Endothelial cell of umbilical vein (primary cell): ENCODE measurements around the gene CCDC27. TPM values are rescaled to one million over a fixed set of nuclear protein-coding genes. Genes with fewer than 3 reads are reported as not detected.

Experiments
- BruUV-seq: library from RNA; stranded (reverse); fragments of 400-500 nt; replicated peaks from 2 replicates; lab custom pipeline; 2021; lab: Mats Ljungman, UMichigan
- CTCF ChIA-PET: fragments of 300-600, 350-600 bp; sonication (Branson Sonifier 250); formaldehyde crosslinking; loops from one replicate; lab custom pipeline; 2021; ENCODE audit warnings: antibody characterized with exemption, inconsistent platforms; lab: Charles Lee
- POLR2A ChIA-PET: fragments of 300-600, 350-600 bp; sonication (Branson Sonifier 250); formaldehyde crosslinking; loops from one replicate; lab custom pipeline; 2021; ENCODE audit warnings: antibody characterized with exemption, inconsistent platforms; lab: Charles Lee
- DNase-seq: peaks from one replicate; pipeline ENCODE4 v3.0.0-alpha.2; 2011; ENCODE audit warnings: low read depth, low spot score
- FAIRE-seq: peaks from 2 replicates; lab custom pipeline; 2011; peaks lifted over from hg19 to GRCh38; lab: Jason Lieb, UNC
- H2AFZ ChIP-seq: 2 replicates; pipeline ENCODE4 v1.6.0; 2012; ENCODE audit warnings: low read depth, low read length, control low read depth, inconsistent platforms
- H3K27ac ChIP-seq: 2 replicates; pipeline ENCODE4 v1.5.1; 2011; ENCODE audit warnings: low read depth, mild to moderate bottlenecking, control low read depth, low read length, moderate library complexity; ENCODE audit not compliant: insufficient read depth
- H3K27me3 ChIP-seq, 2 experiments: 2 replicates each; pipeline versions ENCODE4 v1.6.0 to v1.6.1; 2011; ENCODE audit warnings: low read length in 2 of 2, mixed read lengths in 1 of 2; ENCODE audit not compliant: control insufficient read depth in 2 of 2, insufficient read depth in 2 of 2
- H3K36me3 ChIP-seq, 2 experiments: 2 replicates in 1 of 2; 3 replicates in 1 of 2; pipeline ENCODE4 v1.5.1; 2011; ENCODE audit warnings: low read length in 2 of 2, mild to moderate bottlenecking in 1 of 2, moderate library complexity in 1 of 2; ENCODE audit not compliant: control insufficient read depth in 2 of 2, insufficient read depth in 2 of 2; ENCODE audit errors: extremely low read depth in 1 of 2
- H3K4me1 ChIP-seq: 3 replicates; pipeline ENCODE4 v1.5.1; 2011; ENCODE audit warnings: mild to moderate bottlenecking, low read length; ENCODE audit not compliant: control insufficient read depth, insufficient read depth; ENCODE audit errors: extremely low read depth
- H3K4me2 ChIP-seq: 2 replicates; pipeline ENCODE4 v1.6.1; 2011; ENCODE audit warnings: low read length, control low read depth, mixed read lengths; ENCODE audit not compliant: insufficient read depth
- H3K4me3 ChIP-seq, 3 experiments: fragments of 200-600 bp in 1 of 3; sonication (generic), shearing (Covaris generic) in 1 of 3; replicated peaks in 1 of 3; 2 replicates each; pipeline ENCODE4 v1.5.1; 2011 to 2016; ENCODE audit warnings: control low read depth in 3 of 3, low read length in 3 of 3, mild to moderate bottlenecking in 2 of 3, inconsistent platforms in 1 of 3, low read depth in 1 of 3, moderate library complexity in 1 of 3; ENCODE audit not compliant: insufficient read depth in 1 of 3
- H3K79me2 ChIP-seq: 2 replicates; pipeline ENCODE4 v1.6.0; 2012; ENCODE audit warnings: low read length, inconsistent platforms; ENCODE audit not compliant: control insufficient read depth, insufficient read depth
- H3K9ac ChIP-seq: replicated peaks from 2 replicates; pipeline ENCODE3; 2011; ENCODE audit warnings: low read length, control low read depth; ENCODE audit not compliant: insufficient read depth; ENCODE audit errors: extremely low read depth
- H3K9me1 ChIP-seq: replicated peaks from 3 replicates; pipeline ENCODE4 v1.6.0; 2011; ENCODE audit warnings: mild to moderate bottlenecking, low read length; ENCODE audit not compliant: control insufficient read depth, insufficient read depth; ENCODE audit errors: extremely low read depth
- H3K9me3 ChIP-seq: replicated peaks from 2 replicates; pipeline ENCODE4 v1.5.1; 2012; ENCODE audit warnings: low read length, inconsistent platforms; ENCODE audit not compliant: control insufficient read depth, insufficient read depth
- H4K20me1 ChIP-seq: replicated peaks from 2 replicates; pipeline ENCODE3; 2011; ENCODE audit warnings: mild to moderate bottlenecking, low read length; ENCODE audit not compliant: control insufficient read depth, insufficient read depth; ENCODE audit errors: extremely low read depth
- CTCF ChIP-seq, 2 donors: IDR thresholded peaks; 1 replicate in 1 of 2; 2 replicates in 1 of 2; pipeline ENCODE4 v1.5.1; 2011; ENCODE audit warnings: low read length in 2 of 2, mild to moderate bottlenecking in 2 of 2, moderate library complexity in 2 of 2, control low read depth in 1 of 2, inconsistent platforms in 1 of 2, low read depth in 1 of 2; ENCODE audit not compliant: insufficient read depth in 1 of 2; ENCODE audit errors: extremely low read depth in 1 of 2
- EZH2 ChIP-seq: IDR thresholded peaks from 2 replicates; pipeline ENCODE4 v1.6.1; 2012; ENCODE audit warnings: borderline replicate concordance, low read depth, mild to moderate bottlenecking, moderate library complexity, low read length, inconsistent platforms; ENCODE audit not compliant: severe bottlenecking
- FOS ChIP-seq: IDR thresholded peaks from 2 replicates; pipeline ENCODE4 v1.6.1; 2011; ENCODE audit warnings: mild to moderate bottlenecking, low read length, moderate library complexity, borderline replicate concordance; ENCODE audit not compliant: insufficient read depth
- GATA2 ChIP-seq: IDR thresholded peaks from 2 replicates; pipeline ENCODE4 v1.7.0; 2011; ENCODE audit warnings: low read depth, mild to moderate bottlenecking, moderate library complexity, mixed read lengths, low read length; ENCODE audit not compliant: insufficient read length, insufficient read depth
- JUN ChIP-seq: IDR thresholded peaks from 2 replicates; pipeline ENCODE4 v1.6.1; 2011; ENCODE audit warnings: borderline replicate concordance, low read depth; ENCODE audit not compliant: insufficient read length, insufficient read depth
- MYC ChIP-seq: IDR thresholded peaks from one replicate; pipeline ENCODE4 v1.6.1; 2011; ENCODE audit warnings: mild to moderate bottlenecking, low read depth, low read length
- POLR2A ChIP-seq: IDR thresholded peaks from 2 replicates; pipeline ENCODE4 v1.6.1; 2012; ENCODE audit warnings: low read depth, mild to moderate bottlenecking, control low read depth, low read length
- POLR2AphosphoS5 ChIP-seq: IDR thresholded peaks from 2 replicates; pipeline ENCODE4 v1.6.1; 2012; ENCODE audit warnings: low read depth, mild to moderate bottlenecking, control low read depth, low read length, moderate library complexity; ENCODE audit not compliant: insufficient read depth
- dilution Hi-C: fragments of 300-500 bp; cut with MboI; formaldehyde crosslinking; loops from one replicate; pipeline ENCODE4 v1.15.0; 2019; ENCODE audit warnings: low sequenced_read_pairs; ENCODE audit not compliant: extremely low pct_ligation_motif_present
- intact Hi-C: fragments of 100-400 bp; cut with micrococcal nuclease; formaldehyde crosslinking; loops from one replicate; pipeline ENCODE4 v1.10.0; 2022
- polyA plus RNA-seq, 4 experiments: library from polyadenylated mRNA; depleted of rRNA in 3 of 4; stranded (reverse) in 3 of 4; unstranded in 1 of 4; fragments of >200 nt; gene quantifications; 2 replicates each; pipeline versions ENCODE4 v1.2.1 to v1.2.3, GENCODE V29; 2011 to 2012; ENCODE audit warnings: missing spikeins in 1 of 4
- total RNA-seq: library from RNA; stranded (reverse); gene quantifications from 2 replicates; pipeline ENCODE4 v1.2.3, GENCODE V29; 2021
- TF ChIP-seq, protein P1 (sequence below): IDR thresholded peaks from 2 replicates; pipeline ENCODE4 v1.6.1; 2011; ENCODE audit not compliant: insufficient read depth, insufficient read length

The CCDC27 gene
- total and polyA plus RNA-seq, 2 donors (not counting 3 experiments of a cell fraction or from before 2014, with no cell fraction given): not detected

GRCh38 chr1:3745071-3745470 is 7.2 kb upstream of the CCDC27 start:
- TF ChIP-seq FOS (no peak), GATA2 (no peak), EZH2 (no peak), POLR2A (no peak), JUN (no peak), POLR2AphosphoS5 (no peak), MYC (no peak), CTCF (IDR thresholded peaks at IDR 0.05; ENCODE audit: extremely low read depth in 1 of 2, insufficient read depth in 1 of 2, low read depth in 1 of 2, low read length in 2 of 2) (no peak)
- TF ChIP-seq, protein P1, sequence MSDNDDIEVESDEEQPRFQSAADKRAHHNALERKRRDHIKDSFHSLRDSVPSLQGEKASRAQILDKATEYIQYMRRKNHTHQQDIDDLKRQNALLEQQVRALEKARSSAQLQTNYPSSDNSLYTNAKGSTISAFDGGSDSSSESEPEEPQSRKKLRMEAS: no peak
- Histone ChIP-seq H2AFZ (no peak overlapping the region), H3K4me1 (peaks cover 11% of the 10 kb centered on the region), H3K27ac (no peak overlapping the region), H3K9me3 (no peaks in the 10 kb centered on the region), H3K9me1 (no peaks in the 10 kb centered on the region), H4K20me1 (no peaks in the 10 kb centered on the region), H3K9ac (no peak overlapping the region), H3K36me3 (peaks cover 0 to 16% of the 10 kb centered on the region in 2 experiments), H3K4me2 (no peak overlapping the region), H3K4me3 (no peak overlapping the region), H3K79me2 (peaks cover 5% of the 10 kb centered on the region), H3K27me3 (no peaks in the 10 kb centered on the region)
- intact Hi-C loops (no loop called here), dilution Hi-C loops (no loop called here)
- DNase-seq (no peak), FAIRE-seq (no peak)
- POLR2A ChIA-PET: no interaction called here
- BruUV-seq: no TSS peak
- CTCF ChIA-PET: interaction anchor here (3.7 kb wide), 1 partner anchor 21 kb away, joined by 11 read pairs; no protein-coding TSS in a partner anchor
